ENCODE data around the gene PCDHGB4. TPM values are rescaled to one million over a fixed set of nuclear protein-coding genes. Genes with fewer than 3 reads are reported as not detected.

The PCDHGB4 gene
- total and polyA plus RNA-seq, 2 of the 13 experiments (the other 11 are each of a cell fraction or from before 2014, with no cell fraction given) = 1.7 to 3.3 TPM

GRCh38 chr5:141409598-141410306, 22.3 kb downstream of the PCDHGB4 start (continued):
- TF ChIP-seq TCF12 (IDR thresholded peaks at IDR 0.05) (no peak), TCF12 (CRISPR knock-in tag; IDR thresholded peaks at IDR 0.05) (no peak), ZHX2 (IDR thresholded peaks at IDR 0.05; ENCODE audit: low read depth) (no peak), ZHX2 (CRISPR knock-in tag; IDR thresholded peaks at IDR 0.05; ENCODE audit: borderline replicate concordance) (no peak), SKI (IDR thresholded peaks at IDR 0.05; ENCODE audit: partially characterized antibody) (no peak), ZNF562 (CRISPR knock-in tag; IDR thresholded peaks at IDR 0.05; ENCODE audit: borderline replicate concordance) (no peak), ISX (CRISPR knock-in tag; conservative IDR thresholded peaks at IDR 0.05) (no peak), ZNF780A (CRISPR knock-in tag; IDR thresholded peaks at IDR 0.05) (no peak), ZNF563 (CRISPR knock-in tag; IDR thresholded peaks at IDR 0.05) (no peak), ZMYM2 (CRISPR knock-in tag; IDR thresholded peaks at IDR 0.05) (no peak), ZNF430 (CRISPR knock-in tag; IDR thresholded peaks at IDR 0.05) (no peak), ZBTB8A (CRISPR knock-in tag; IDR thresholded peaks at IDR 0.05; ENCODE audit: borderline replicate concordance, low read depth) (no peak)

All from HepG2 (cell line).